Heart left ventricle (tissue), 16 donors: Measurements from ENCODE around the gene NR2F1-AS1. TPM values are rescaled to one million over a fixed set of nuclear protein-coding genes. Genes with fewer than 3 reads are reported as not detected.
A peak's percentile ranks its signal among the peaks of the same experiment; 100 is the strongest.

Source experiments
- ATAC-seq, 4 donors: fragments of 200-7000 bp; cut with Tn5 transposase; one replicate each; pipeline ENCODE4 v1.9.1; 2020 to 2022; ENCODE audit warnings: moderate library complexity in 4 of 4, mild to moderate bottlenecking in 3 of 4, moderate number of reproducible peaks in 1 of 4
- DNase-seq, 5 donors: peaks; one replicate each; pipeline ENCODE4 v3.0.0-alpha.2; 2020
- H3K27ac ChIP-seq, 12 donors: fragments of 200-600 bp; sonication (generic) in 4 of 12; one replicate each; pipeline versions ENCODE4 v1.5.0 to v1.8.0; 2016 to 2022; ENCODE audit warnings: mild to moderate bottlenecking in 2 of 12
- H3K27me3 ChIP-seq, 9 donors: fragments of 200-600 bp; sonication (generic) in 2 of 9; one replicate each; pipeline versions ENCODE4 v1.5.1 to v1.8.0; 2016 to 2022; ENCODE audit warnings: mild to moderate bottlenecking in 3 of 9
- H3K36me3 ChIP-seq, 9 donors: fragments of 200-600 bp; sonication (generic) in 2 of 9; one replicate each; pipeline versions ENCODE4 v1.5.0 to v1.8.0; 2018 to 2022; ENCODE audit warnings: mild to moderate bottlenecking in 2 of 9
- H3K4me1 ChIP-seq, 12 donors: fragments of 200-600 bp; sonication (generic) in 4 of 12; one replicate each; pipeline versions ENCODE4 v1.5.0 to v1.8.0; 2016 to 2022; ENCODE audit warnings: mild to moderate bottlenecking in 3 of 12
- H3K4me3 ChIP-seq, 12 donors: fragments of 200-600 bp; sonication (generic) in 4 of 12; one replicate each; pipeline versions ENCODE4 v1.5.0 to v1.8.0; 2017 to 2022; ENCODE audit warnings: mild to moderate bottlenecking in 9 of 12, moderate library complexity in 4 of 12
- H3K9me3 ChIP-seq, 12 donors: fragments of 200-600 bp; sonication (generic) in 4 of 12; one replicate each; pipeline versions ENCODE4 v1.5.0 to v1.8.0; 2016 to 2022; ENCODE audit warnings: mild to moderate bottlenecking in 1 of 12
- POLR2A ChIP-seq, 2 donors: fragments of 450-650 bp; IDR thresholded peaks; one replicate each; pipeline ENCODE4 v1.6.1; 2017; ENCODE audit warnings: antibody characterized with exemption in 2 of 2, mild to moderate bottlenecking in 2 of 2, moderate library complexity in 2 of 2
- WGBS, 4 donors: extraction: QIAGEN DNeasy Blood & Tissue Kit in 2 of 4; methylation state at CpG; one replicate each; pipeline versions ENCODE4 v1.1.5 to v1.1.7; 2013 to 2018; 5-methylcytosine and 5-hydroxymethylcytosine counted together
- intact Hi-C, 10 donors: fragments of 100-400 bp; cut with DNase I; formaldehyde crosslinking; loops; one replicate each; pipeline versions ENCODE4 v1.11.1 to v1.14.2; 2022
- long read RNA-seq, 3 donors: library from polyadenylated mRNA; unstranded; transcript quantifications; one replicate each; pipeline ENCODE4 v2.0.0, GENCODE V29; 2020 to 2021
- polyA plus RNA-seq, 2 donors: library from polyadenylated mRNA; stranded (reverse); fragments of 200-250 nt; gene quantifications; one replicate each; pipeline ENCODE4 v1.2.3, GENCODE V29; 2013
- total RNA-seq, 9 donors: library from RNA; depleted of rRNA in 2 of 9; stranded (reverse); fragments of >200 nt in 2 of 9; fragmentation: NEBNext Ultra II Directional in 3 of 9; extraction: Animal tissue kit (Norgen Biotek cat#: 25700) in 3 of 9; gene quantifications; one replicate each; pipeline versions ENCODE4 v1.1.0 to v1.2.4, GENCODE V29; 2016 to 2023
- TF ChIP-seq, protein P1 (sequence below), 12 donors: fragments of 200-600 bp; sonication (generic) in 4 of 12; IDR thresholded peaks; one replicate each; pipeline versions ENCODE4 v1.5.0 to v1.8.0; 2018 to 2022; ENCODE audit warnings: antibody characterized with exemption in 12 of 12, mild to moderate bottlenecking in 5 of 12
- donor health status: ischemic (EF 13 %, LVEDD 7.1; RV severe dilation, severe dysfunction).
- donor health status: healthy with polysubstance abuse.
- donor health status: DM: no; HTN: yes; CAD: no.
- donor health status: DM: no; HTN: no; CAD: no.
- donor health status: ischemic (EF 25% LVEDD 6.9; RV normal size, moderate dysfunction).
- donor health status: ischemic (EF 25% LVEDD 5.7; RV mildly dilated, moderate dysfunction).
- donor health status: healthy.
- donor health status: DM: yes; HTN: yes; CAD: no.
- donor health status: ischemic (EF 35%, LVEDD 5.7; RV mildly dilated, moderate dysfunction).
- donor health status: nonischemic (EF 11% LVEDD 7.7; RV severe dilation, severe dysfunction).
- donor health status: DM: yes; HTN: yes; CAD: no.
- donor health status: PGD.
- donor health status: ischemic (EF 29% LVEDD 5.4; RV normal size, mild dysfunction).
- donor health status: nonischemic (EF 23%, LVEDD 6.1; RV moderate dilation, normal function).

NR2F1-AS1 gene
- total RNA-seq, result 1 to 10 TPM in 2 of 9 donors, under 1 TPM in 4, not detected in 3; 0.17 to 4.5 (median 0.82) TPM
- polyA plus RNA-seq, result under 1 TPM; 0.24 to 0.57 TPM
- long read RNA-seq, donor 1, partial matches to known transcripts, result 0 of 1 reads
- long read RNA-seq, donor 1, other reads (novel, unspliced or antisense), result 1 of 1 reads
- long read RNA-seq, donor 2, result 0 reads
- long read RNA-seq, donor 3, result 0 reads

DNA sequence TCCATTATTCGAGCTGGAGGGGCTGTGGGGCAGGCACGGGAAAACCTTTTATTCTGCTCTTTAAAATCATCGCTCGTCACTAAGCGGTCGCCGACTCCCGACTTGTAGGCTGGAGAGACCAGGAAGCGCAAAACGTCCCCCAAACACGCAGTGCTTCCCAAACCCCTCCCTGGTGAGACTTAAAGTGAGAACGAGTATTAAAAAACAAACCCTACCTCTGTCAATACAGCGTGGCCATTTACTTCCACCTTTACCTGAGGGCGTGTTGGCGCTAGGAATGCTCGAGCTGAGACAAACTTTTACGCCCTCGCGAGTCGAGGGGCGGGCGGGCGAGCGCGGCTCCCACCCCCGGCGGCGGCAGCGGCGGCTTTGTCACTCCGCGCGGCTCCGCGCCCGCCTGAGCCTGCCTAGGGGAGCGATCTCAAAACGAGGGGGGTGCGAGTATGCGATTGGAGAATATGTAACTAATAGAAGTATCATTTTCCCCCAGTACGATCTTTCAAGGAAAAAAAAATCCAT lies at the start of gene NR2F1-AS1:
Gene NR2F1-AS1, minus strand, starts transcription at position 293 of the 519 bp plus-strand sequence.
- H3K36me3 ChIP-seq, result no peaks in the 10 kb centered on the region
- no peaks in the 10 kb centered on the region for H3K9me3 ChIP-seq
- intact Hi-C loops, result loop anchor here (2.0 to 10.0 kb wide), 9 partner anchors 216 to 1156 kb away; no protein-coding TSS in a partner anchor
- ATAC-seq (peak in 3 of 4 donors; percentile 18 to 37 (median 31)), DNase-seq (peak in 1 of 5 donors; percentile 27)
- peak within 1 kb of the TSS; percentile 16 to 81 (median 57) for H3K4me3 ChIP-seq
- peaks cover 35 to 86% (median 73%) of the 10 kb centered on the region in 9 donors for H3K27me3 ChIP-seq
- 1 to 2% (median 1%) methylated on average over 37 to 41 of the region's 41 CpGs for WGBS, 4 donors
- peaks cover 5 to 57% (median 28%) of the 10 kb centered on the region in 12 donors for H3K4me1 ChIP-seq
- peak within 1 kb of the TSS in 8 of 12 donors; percentile 1 to 81 (median 38) for H3K27ac ChIP-seq
- TF ChIP-seq POLR2A (IDR thresholded peaks at IDR 0.05), result no peak
- TF ChIP-seq, protein P1, sequence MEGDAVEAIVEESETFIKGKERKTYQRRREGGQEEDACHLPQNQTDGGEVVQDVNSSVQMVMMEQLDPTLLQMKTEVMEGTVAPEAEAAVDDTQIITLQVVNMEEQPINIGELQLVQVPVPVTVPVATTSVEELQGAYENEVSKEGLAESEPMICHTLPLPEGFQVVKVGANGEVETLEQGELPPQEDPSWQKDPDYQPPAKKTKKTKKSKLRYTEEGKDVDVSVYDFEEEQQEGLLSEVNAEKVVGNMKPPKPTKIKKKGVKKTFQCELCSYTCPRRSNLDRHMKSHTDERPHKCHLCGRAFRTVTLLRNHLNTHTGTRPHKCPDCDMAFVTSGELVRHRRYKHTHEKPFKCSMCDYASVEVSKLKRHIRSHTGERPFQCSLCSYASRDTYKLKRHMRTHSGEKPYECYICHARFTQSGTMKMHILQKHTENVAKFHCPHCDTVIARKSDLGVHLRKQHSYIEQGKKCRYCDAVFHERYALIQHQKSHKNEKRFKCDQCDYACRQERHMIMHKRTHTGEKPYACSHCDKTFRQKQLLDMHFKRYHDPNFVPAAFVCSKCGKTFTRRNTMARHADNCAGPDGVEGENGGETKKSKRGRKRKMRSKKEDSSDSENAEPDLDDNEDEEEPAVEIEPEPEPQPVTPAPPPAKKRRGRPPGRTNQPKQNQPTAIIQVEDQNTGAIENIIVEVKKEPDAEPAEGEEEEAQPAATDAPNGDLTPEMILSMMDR (IDR thresholded peaks at IDR 0.05), result no peak

DNA sequence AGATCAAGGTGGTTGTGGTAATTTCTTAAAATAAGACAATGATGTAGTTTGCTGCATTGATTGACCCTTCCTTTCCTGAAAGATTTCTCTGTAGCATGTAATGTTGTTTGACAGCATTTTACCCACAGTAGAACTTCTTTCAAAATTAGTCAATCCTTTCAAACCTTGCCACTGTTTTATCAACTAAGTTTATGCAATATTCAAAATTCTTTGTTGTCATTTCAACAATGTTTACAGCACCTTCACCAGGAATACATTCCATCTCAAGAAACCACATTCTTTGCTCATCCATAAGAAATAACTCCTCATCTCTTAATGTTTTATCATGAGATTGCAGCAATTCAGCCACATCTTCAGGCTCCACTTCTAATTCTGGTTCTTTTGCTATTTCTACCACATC lies 45.8 kb upstream of the NR2F1-AS1 start:
- peaks cover 0 to 8% (median 0%) of the 10 kb centered on the region in 12 donors for H3K4me1 ChIP-seq
- no peaks in the 10 kb centered on the region for H3K9me3 ChIP-seq
- DNase-seq (no peak), ATAC-seq (no peak)
- intact Hi-C loops, result no loop called here
- no peak overlapping the region for H3K4me3 ChIP-seq
- no peaks in the 10 kb centered on the region for H3K36me3 ChIP-seq
- TF ChIP-seq, protein P1 (IDR thresholded peaks at IDR 0.05), result no peak
- TF ChIP-seq POLR2A (IDR thresholded peaks at IDR 0.05), result no peak
- no peak overlapping the region for H3K27ac ChIP-seq
- peaks cover 0 to 10% (median 0%) of the 10 kb centered on the region in 9 donors for H3K27me3 ChIP-seq

DNA sequence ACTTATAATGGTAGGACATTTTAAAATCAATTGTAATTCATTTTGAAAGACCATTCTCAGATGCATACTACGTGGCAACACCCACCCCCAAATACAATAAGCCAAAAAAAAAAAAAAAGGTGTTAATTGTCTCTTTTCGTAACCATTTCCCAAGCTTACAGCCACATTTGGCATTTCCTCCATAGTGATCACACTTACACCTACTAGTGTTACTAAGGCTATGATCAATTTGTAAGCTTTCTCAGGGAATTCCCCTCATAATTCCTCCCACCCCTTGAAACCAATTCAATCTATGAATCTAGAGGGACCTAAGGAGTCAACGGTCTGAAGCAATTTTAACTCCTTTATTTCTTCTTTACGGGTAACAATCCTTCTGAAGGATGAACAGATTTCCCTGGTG lies 42.1 kb upstream of the NR2F1-AS1 start:
- intact Hi-C loops, result loop anchor here in 1 of 10 donors (5.0 kb wide), 1 partner anchor 49 kb away; no protein-coding TSS in a partner anchor
- ATAC-seq, result no peak
- no peaks in the 10 kb centered on the region for H3K36me3 ChIP-seq
- H3K4me3 ChIP-seq, result no peak overlapping the region
- no peak overlapping the region for H3K27ac ChIP-seq
- no peaks in the 10 kb centered on the region for H3K9me3 ChIP-seq
- 78 to 84% (median 81%) methylated on average over 4 of the region's 4 CpGs for WGBS, 4 donors
- no peak for DNase-seq
- peaks cover 0 to 12% (median 0%) of the 10 kb centered on the region in 9 donors for H3K27me3 ChIP-seq
- H3K4me1 ChIP-seq, result peaks cover 0 to 19% (median 4%) of the 10 kb centered on the region in 12 donors
- no peak for TF ChIP-seq POLR2A (IDR thresholded peaks at IDR 0.05)
- TF ChIP-seq, protein P1 (IDR thresholded peaks at IDR 0.05), result no peak

DNA sequence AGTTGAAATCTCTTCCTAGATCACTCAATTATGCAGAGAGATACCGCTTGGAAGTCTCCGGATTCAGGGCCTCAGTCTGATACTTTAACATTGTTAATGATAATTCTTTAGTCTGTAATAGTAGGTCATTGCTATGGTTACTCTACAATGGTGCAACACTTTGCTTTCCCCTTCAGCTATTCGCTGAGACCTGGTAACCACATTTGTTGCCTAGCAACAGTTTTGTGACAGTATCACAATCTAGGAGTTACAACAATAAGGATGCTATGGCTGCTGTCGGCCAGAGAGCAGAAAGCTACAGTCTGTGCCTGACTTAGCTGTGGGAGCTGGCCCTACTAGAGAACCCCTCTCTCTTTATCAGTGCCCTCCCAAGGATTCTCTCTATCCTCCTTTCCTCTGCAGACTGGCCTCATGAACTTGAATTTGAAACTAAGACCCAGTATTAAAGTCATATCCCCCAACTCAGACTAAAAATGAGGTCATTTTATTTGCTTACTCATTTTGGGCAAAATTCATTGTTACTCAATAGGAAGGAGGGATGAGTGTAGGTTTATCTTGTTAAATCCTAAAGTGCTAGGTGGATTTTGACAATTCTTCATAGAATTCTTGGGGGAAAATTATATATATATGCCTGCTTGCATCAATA lies 41.3 kb upstream of the NR2F1-AS1 start:
- Histone ChIP-seq H3K9me3 (no peaks in the 10 kb centered on the region), H3K36me3 (no peaks in the 10 kb centered on the region), H3K4me1 (peaks cover 0 to 19% (median 4%) of the 10 kb centered on the region in 12 donors), H3K27ac (peak overlapping the region in 3 of 12 donors; percentile 73 to 81 (median 77)), H3K4me3 (peak overlapping the region in 1 of 12 donors; percentile 73), H3K27me3 (peaks cover 0 to 12% (median 0%) of the 10 kb centered on the region in 9 donors)
- TF ChIP-seq, protein P1 (IDR thresholded peaks at IDR 0.05), result no peak
- no peak for TF ChIP-seq POLR2A (IDR thresholded peaks at IDR 0.05)
- DNase-seq, result no peak
- intact Hi-C loops, result loop anchor here in 1 of 10 donors (5.0 kb wide), 1 partner anchor 50 kb away; no protein-coding TSS in a partner anchor
- peak; percentile 14 to 44 (median 27) for ATAC-seq
- 51 to 62% (median 53%) methylated on average over 4 of the region's 4 CpGs for WGBS, 4 donors
